Peyer's patch (tissue), 4 donors: Measurements from ENCODE around the gene IL22.

Source experiments
- POLR2A ChIP-seq, 2 donors: fragments of 450-650 bp; IDR thresholded peaks; one replicate each; pipeline ENCODE4 v1.5.1; 2017; ENCODE audit warnings: antibody characterized with exemption in 2 of 2, mild to moderate bottlenecking in 2 of 2, moderate library complexity in 2 of 2
- TF ChIP-seq, protein P1 (sequence below), 6 experiments: fragments of 450-650 bp in 4 of 6; fragments of 200-600 bp in 2 of 6; sonication (generic) in 1 of 6; IDR thresholded peaks; one replicate each; pipeline ENCODE4 v1.5.1; 2017 to 2019; ENCODE audit warnings: antibody characterized with exemption in 6 of 6, mild to moderate bottlenecking in 3 of 6, moderate library complexity in 1 of 6

DNA sequence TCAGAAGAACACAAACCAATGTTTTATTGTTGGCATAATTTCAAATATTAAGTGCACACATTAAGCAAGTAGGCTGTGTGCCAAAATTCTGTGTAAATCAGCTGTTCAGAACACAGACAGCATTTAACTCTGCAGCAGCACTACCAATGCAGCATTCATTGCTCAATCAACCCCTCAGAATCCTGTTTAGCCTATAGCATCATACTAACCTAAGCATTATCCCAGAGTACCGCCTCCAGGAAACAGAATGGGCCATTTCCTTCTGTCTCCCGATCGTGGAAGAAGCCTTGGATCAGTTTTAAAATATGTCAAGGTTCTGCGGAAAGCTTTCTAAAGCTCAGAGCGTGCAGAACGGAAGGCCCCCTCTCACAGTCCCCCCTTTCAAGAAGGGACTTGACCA, 31.1 kb downstream of the IL22 start:
- TF ChIP-seq, protein P1, sequence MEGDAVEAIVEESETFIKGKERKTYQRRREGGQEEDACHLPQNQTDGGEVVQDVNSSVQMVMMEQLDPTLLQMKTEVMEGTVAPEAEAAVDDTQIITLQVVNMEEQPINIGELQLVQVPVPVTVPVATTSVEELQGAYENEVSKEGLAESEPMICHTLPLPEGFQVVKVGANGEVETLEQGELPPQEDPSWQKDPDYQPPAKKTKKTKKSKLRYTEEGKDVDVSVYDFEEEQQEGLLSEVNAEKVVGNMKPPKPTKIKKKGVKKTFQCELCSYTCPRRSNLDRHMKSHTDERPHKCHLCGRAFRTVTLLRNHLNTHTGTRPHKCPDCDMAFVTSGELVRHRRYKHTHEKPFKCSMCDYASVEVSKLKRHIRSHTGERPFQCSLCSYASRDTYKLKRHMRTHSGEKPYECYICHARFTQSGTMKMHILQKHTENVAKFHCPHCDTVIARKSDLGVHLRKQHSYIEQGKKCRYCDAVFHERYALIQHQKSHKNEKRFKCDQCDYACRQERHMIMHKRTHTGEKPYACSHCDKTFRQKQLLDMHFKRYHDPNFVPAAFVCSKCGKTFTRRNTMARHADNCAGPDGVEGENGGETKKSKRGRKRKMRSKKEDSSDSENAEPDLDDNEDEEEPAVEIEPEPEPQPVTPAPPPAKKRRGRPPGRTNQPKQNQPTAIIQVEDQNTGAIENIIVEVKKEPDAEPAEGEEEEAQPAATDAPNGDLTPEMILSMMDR (IDR thresholded peaks at IDR 0.05) = no peak
- TF ChIP-seq POLR2A (IDR thresholded peaks at IDR 0.05) = no peak
